GM18526 (cell line): ENCODE data around the gene KCNQ1OT1.

Source experiments
- POLR2A ChIP-seq: IDR thresholded peaks from 3 replicates; pipeline ENCODE4 v1.6.1; 2011; ENCODE audit not compliant: insufficient read length; ENCODE audit errors: extremely low read depth

KCNQ1OT1 gene

DNA sequence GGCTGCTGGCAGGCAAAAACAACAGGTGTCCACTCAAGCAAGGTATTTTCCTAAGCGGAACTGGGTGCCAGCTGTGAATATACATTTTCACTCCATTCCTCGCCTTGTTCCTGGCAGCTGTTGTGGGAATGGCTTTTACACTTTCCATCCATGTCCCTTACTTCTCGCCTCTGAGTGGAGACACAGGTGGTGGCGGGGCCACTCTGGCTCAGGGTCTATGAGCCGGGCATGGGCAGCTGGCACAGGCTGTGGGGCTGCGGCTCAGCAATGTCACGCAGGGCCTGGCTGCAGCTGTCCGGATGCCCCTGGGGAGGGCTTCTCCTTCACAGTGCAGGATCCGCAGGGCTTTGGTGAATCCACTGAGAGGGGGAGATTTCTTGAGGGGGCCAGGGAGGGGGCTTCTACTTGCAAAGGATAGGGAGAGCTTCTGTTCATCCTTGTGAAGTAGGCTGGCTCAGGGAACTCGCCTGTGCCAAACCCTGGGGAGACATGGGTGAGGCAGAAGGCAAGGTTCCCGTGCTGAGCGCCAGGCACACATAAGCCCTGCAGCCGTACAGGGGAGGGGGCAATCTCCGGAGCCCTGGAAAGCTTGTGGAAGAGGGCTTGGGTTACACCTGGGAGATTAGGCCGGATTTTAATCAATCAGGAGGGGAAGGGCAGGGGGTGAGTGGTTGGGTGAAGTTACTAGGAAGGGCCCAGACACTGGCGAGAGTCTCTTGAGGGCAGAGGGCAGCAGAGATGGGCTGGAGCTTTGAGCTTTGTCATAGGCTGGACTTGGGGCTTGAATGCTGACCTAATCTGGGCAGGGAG lies 45.7 kb downstream of the KCNQ1OT1 start:
- no peak for TF ChIP-seq POLR2A

DNA sequence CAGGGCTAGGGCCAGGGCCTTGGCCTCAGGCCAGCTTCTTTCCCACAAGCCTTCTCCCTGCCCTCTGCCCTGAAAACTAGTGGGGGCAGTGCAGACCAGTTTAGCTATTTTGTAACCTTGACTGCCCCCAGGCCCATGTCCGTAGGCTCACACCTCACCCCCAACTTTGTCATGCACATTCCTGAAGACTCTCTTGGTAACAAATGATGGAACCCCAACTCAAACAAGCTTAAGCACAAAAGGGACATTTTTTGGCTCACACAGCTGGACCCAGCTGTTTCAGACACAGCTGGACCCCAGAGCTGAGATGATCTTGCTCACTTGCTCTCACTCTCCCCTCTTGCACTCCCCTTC lies 46.6 kb downstream of the KCNQ1OT1 start:
- no peak for TF ChIP-seq POLR2A

DNA sequence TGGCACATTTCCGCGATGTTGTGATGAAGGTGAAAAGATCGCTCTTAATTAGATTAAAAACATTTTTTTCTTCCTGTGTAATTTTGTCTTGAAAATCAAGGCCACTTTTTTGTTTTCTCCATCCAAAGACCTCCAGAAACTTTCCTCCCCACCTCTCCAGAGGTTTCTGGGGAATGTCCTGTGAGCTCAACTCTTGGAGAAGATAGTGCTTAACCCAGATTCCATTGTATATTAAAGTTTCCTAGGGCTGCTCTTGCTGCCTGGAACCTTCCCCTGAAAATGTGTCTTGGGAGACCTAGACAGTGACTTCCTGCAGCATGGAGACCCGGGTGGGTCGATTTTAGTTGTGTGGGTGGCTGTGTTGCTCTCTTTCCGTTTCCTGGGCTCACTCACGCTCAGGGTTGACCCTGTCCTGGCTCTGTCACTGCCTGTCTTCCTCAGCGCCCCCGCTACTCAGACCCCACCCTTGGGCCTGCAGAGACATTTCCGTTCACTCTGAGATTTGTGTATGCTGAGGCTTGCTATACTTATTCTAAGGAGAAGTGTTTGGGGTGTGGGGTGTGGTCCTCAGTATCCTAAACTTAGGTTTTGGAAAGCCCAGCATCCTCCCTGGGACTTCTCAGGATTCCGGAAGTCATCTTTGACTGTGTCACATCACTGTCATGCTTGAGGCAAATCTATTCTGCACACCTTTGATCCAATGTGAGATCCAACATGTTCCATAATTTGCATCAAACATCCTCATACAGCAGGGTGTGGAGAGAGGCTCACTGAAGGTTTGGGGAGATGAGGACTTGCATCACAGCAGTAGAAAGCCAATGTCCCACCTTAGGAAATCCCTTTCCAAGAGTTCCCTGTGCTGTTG lies 47.2 kb downstream of the KCNQ1OT1 start:
- no peak for TF ChIP-seq POLR2A

DNA sequence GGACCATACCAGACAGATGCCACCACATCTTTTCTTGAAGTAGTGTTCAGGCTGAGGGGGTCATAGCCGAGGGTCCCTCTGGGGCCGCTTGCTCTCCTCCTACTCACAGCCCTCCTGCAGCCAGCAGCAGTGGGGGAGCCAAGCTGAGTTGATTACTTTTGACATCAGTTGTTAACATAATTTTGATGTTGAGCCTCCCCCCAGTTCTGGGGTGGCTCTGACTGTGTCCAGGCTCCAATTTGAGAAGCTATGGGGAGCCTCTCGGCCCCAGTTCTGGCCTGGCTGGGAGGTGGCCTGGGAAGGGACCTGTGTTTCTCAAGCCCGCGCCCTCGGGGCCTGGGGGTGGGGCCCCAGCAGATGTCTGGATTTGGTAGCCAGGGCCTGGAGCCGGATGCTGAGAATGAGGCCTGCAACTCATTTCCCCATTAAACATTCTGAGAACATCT lies 47.9 kb downstream of the KCNQ1OT1 start:
- TF ChIP-seq POLR2A = no peak

DNA sequence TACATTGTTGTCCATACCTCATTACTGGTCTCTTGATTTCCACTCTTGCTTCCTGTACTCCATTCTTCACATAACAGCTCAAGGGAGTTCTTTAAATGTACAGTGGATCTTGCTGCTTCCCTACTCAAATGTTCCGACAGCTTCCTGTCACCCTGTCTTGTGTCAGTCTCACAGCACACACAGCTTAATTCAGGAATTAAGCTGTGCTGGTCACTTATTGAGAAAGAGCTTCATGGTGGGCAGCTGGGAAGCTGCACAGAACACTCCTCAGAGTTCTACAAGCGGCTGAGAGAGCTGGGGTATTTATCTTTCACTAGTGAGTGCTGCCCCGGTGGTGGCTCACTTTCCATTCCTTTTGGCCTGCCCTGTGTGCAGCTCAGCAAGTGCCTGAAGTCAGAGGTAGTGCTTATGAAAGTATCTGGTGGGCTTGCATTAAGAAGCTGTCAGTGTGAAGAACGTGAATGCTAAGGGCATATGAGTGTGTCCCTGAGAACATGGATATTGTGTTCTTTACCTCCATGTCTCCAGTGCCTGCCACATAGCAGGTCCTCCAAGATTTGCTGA lies 48.7 kb downstream of the KCNQ1OT1 start:
- TF ChIP-seq POLR2A = no peak

DNA sequence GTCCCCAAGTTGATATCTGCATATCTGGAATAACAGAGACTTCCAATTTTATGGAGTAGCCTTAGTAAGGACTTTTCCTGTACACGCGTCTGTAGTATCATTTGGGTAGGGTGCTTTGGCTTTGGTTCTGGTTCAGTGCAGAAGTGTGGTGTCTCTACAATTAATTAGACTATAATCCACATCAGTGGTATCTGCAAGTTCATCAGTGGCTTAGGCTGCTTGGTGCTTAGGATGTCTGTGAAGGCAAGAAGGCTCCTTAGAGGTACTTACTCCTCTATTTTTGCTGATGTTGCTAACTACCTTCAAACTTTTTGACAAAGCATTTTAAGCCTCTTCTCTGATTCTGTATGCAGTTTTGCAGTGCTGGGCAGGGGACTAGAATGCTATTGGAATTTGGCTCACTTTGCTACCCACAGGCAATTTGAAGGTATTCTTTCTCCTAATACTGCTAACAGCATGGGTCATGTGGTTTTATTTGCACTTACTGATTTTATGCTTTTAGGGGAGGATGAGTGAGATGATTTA lies 49.4 kb downstream of the KCNQ1OT1 start:
- TF ChIP-seq POLR2A = no peak

DNA sequence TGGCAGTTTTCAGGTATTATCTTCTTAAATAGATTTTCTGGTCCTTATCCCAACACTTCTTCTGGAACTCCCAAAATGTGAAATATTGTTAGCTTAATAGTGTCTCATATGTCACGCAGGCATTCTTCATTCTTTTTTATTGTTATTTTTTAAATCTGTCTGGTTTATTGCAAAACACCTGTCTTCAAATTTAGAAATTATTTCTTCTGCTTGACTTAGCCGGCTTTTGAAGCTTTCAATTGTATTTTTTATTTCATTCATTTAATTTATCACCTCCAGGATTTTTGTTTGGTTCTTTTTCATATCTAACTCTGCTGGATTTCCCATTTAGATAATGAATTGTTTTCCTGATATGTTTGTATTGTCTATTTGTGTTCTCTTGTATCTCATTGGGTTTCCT lies 49.9 kb downstream of the KCNQ1OT1 start:
- TF ChIP-seq POLR2A = no peak

DNA sequence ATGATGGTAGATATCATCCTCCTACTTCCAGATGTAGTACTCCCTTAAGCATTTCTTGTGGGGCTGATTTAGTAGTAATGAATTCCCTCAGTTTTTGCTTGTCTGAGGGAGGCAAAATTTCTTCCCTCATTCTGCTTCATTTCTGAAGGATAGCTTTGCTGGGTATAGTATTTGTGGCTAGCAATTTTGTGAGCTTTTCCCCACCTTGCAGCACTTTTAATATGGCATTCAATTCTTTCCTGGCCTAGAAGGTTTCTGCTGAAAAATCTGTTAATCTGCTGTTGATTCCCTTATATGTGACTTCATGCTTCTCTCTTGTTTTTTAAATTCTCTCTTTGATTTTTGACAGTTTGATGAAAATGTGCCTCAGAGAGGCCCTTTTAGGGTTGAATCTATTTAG lies 50.4 kb downstream of the KCNQ1OT1 start:
- TF ChIP-seq POLR2A = no peak

DNA sequence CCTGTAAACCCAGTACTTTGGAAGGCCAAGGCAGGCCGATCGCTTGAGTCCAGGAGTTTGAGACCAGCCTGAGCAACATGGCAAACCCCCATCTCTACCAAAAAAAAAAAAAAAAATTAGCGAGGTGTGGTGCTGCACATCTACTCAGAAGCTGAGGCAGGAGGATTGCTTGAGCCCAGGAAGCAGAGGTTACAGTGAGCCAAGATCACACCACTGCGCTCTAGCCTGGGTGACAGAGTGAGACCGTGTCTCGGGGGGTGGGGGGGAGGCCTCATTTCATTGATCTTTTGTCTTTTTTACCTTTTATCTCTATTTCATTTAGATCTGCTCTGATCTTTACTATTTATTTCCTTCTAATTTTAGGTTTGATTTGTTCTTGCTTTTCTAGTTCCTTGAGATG lies 51.8 kb downstream of the KCNQ1OT1 start:
- no peak for TF ChIP-seq POLR2A

DNA sequence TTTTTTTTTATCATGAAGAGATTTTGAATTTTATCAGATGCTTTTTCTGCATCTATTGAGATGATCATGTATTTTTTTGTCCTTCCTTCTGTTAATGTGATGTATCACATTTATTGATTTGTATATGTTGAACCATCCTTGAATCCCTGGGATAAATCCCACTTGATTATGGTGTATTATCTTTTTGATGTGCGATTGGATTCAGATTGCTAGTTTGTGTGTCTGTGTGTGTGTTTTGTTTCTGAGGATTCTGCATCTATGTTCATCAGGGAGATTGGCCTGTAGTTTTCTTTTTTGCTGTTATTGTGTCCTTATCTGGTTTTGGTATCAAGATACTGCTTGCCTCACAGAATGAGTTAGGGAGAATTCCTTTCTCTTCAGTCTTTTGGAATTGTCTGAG lies 52.6 kb downstream of the KCNQ1OT1 start:
- TF ChIP-seq POLR2A = no peak

DNA sequence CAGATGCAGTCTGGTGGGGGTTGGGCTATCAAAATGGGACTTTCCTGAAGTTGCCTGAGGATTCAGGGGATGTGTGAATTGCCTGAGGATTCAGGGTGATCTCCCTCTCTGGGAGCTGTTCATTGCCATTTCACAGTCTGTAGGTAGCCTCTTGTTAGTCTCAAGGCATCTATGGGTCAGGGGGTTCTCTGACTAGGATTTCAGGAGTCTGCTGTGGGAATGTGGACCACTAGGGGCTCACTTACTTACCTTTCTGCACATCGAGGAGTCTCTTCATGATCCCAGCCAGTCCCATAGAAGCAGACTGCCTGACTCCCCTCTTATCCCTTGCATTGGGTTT lies 54.0 kb downstream of the KCNQ1OT1 start:
- no peak for TF ChIP-seq POLR2A

DNA sequence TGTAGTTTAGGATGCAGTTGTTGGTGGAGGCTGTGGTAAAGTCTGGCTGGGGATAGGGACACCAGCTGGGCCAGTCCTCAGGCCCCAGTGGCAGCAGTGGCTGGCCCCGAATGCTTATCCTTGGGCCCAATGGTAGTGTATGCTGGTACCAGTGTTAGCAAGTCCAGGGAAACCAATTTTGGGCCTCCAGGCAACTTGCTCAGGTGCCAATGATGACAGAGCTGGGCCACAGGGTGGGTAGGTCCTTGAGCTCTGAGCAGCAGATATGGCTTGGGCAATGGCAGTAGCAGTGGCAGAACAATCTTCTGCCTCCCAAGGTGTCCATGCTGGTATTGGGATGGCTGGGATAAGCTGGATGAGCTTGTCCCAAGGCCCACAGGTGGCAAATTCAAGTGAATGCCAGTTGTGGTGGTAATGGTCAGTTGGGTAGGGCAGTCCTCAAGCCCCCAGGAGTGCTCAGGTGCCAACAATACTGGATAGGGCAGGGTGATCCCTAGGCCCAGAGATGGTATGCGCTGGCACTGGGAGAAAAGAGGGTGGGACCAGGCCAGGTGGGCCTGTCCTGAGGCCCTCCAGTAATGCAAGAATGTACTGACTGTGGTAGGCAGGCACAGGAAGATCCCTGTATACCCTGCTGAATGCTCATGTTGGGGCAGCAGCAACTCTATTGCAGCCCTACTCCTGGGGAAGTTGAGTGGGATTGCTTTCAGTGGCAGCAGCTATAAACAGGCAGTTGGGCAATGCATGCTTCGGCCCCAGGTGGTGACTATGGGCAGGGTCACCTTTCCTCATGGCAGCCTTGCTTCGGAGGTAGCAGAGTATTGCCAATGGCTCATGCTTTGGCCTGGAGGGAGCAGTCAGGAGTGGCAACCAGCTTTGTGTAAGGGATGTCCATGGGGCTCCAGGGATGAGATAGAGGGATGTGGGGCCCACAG lies 54.7 kb downstream of the KCNQ1OT1 start:
- TF ChIP-seq POLR2A = no peak

DNA sequence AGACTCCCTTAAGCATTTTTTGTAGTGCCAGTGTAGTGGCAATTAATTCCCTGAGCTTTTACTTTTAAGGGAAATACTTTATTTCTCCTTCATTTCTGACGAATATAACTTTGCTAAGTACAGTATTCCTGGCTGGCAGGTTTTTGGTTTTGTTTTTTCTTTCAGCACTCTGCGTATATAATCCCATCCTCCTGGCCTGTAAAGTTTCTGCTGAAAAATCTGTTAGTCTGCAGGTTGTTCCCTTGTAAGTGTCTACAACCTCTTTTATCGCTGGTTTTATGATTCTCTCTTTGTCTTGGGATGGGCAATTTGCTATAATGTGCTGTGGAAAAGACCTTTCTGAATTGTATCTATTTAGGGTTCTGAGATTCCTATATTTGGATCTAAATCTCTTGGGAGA lies 56.0 kb downstream of the KCNQ1OT1 start:
- no peak for TF ChIP-seq POLR2A

DNA sequence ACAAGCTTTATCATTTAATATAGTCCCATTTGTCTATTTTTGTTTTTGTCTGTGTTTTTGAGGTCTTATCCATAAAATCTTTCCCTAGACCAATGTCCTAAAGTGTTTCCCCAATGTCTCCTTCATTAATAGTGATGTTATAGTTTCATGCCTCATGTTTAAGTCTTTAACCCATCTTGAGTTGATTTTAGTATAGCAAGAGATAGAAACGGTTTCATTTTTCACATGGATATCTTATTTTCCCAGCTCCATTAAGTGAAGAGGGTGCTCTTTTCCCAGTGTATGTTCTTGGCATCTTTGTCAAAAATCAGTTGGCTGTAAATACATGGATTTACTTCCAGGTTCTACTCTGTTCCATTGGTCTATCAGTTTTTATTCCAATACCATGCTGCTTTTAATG lies 58.2 kb downstream of the KCNQ1OT1 start:
- TF ChIP-seq POLR2A = no peak

DNA sequence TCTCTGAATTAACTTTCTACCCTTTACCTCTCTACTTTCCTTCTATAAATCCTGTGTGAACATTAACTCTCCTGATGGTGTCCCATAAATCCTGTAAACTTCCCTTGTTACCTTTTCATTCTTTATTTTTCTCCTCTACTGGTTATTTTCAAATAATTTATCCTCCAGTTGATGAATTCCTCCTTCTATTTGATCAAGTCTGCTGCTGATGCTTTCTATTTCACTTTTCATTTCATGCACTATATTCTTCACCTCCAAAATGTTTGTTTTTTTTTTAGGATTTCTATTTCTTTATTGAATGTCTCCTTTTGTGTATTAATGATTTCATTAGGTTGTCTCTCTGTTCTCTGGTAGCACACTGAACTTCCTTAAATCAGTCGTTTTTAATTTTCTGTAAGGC lies 68.6 kb downstream of the KCNQ1OT1 start:
- TF ChIP-seq POLR2A = no peak

DNA sequence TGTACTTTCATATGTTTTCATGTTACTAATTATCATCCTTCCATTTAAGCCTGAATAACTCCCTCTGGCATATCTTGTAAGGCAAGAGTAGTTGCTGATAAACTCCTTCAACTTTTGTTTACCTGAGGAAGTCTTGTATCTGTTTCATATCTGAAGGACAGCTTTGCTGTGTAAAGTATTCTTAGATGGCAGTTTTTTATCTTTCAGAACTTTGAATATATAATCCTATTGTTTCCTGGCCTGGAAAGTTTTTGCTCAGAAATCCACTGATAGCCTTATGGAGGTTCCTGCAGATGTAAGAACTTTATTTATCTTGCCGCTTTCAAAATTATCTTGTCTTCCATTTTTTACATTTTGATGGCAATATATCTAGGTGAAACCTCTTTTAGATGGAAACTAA lies 69.1 kb downstream of the KCNQ1OT1 start:
- no peak for TF ChIP-seq POLR2A
